K562 (cell line): ENCODE measurements around the gene SEH1L. TPM values are rescaled to one million over a fixed set of nuclear protein-coding genes. Genes with fewer than 3 reads are reported as not detected.

Experiments
- CC2D1A ChIP-seq: fragments of 450-650 bp; IDR thresholded peaks from 2 replicates; pipeline ENCODE4 v1.6.1; 2017; ENCODE audit warnings: mild to moderate bottlenecking
- GATA2 ChIP-seq: sonication (generic); formaldehyde crosslinking; IDR thresholded peaks from 2 replicates; pipeline ENCODE4 v1.4.0; 2020; ENCODE audit warnings: mild to moderate bottlenecking, missing genetic modification reagents
- JUND ChIP-seq, 2 experiments: IDR thresholded peaks; 2 replicates in 1 of 2; 3 replicates in 1 of 2; pipeline ENCODE4 v1.6.1; 2011; ENCODE audit warnings: borderline replicate concordance in 2 of 2, low read depth in 2 of 2, low read length in 2 of 2, improper control_type of control experiment in 1 of 2, missing biosample characterization in 1 of 2, missing genetic modification characterization in 1 of 2, missing genetic modification reagents in 1 of 2
- MAZ ChIP-seq, 2 experiments: fragments of 450-650 bp in 1 of 2; sonication (generic) in 1 of 2; formaldehyde crosslinking; IDR thresholded peaks in 1 of 2; conservative IDR thresholded peaks in 1 of 2; 2 replicates each; pipeline versions ENCODE4 v1.4.0 to v1.5.0; 2020; ENCODE audit warnings: mild to moderate bottlenecking in 1 of 2, missing genetic modification reagents in 1 of 2
- MTA1 ChIP-seq: fragments of 450-650 bp; IDR thresholded peaks from 2 replicates; pipeline ENCODE4 v1.6.1; 2017; ENCODE audit warnings: borderline replicate concordance
- NFATC3 ChIP-seq: fragments of 450-650 bp; IDR thresholded peaks from 2 replicates; pipeline ENCODE4 v1.6.1; 2017; ENCODE audit warnings: mild to moderate bottlenecking
- REST ChIP-seq, 2 experiments: fragments of 450-650 bp; formaldehyde crosslinking in 1 of 2; IDR thresholded peaks; 2 replicates each; pipeline versions ENCODE4 v1.4.0 to v1.6.1; 2014 to 2020; ENCODE audit warnings: mild to moderate bottlenecking in 2 of 2, borderline replicate concordance in 1 of 2, low read depth in 1 of 2
- TARDBP ChIP-seq: fragments of 450-650 bp; IDR thresholded peaks from 2 replicates; pipeline ENCODE4 v1.6.1; 2016
- TEAD2 ChIP-seq: fragments of 450-650 bp; IDR thresholded peaks from 2 replicates; pipeline ENCODE4 v1.6.1; 2016; ENCODE audit warnings: missing genetic modification characterization, control low read depth, missing compliant biosample characterization
- polyA plus RNA-seq, 8 experiments: library from polyadenylated mRNA; depleted of rRNA in 4 of 8; stranded (reverse) in 5 of 8; unstranded in 3 of 8; fragments of >200 nt; fragmentation: Nextera tagmentation in 2 of 8; fragmentation: Illumina TruSeq in 1 of 8; extraction: Ambion mirVana in 2 of 8; extraction: Trizol in 1 of 8; gene quantifications; 2 replicates each; pipeline versions ENCODE4 v1.2.1 to v1.2.3, GENCODE V29; 2011 to 2014; ENCODE audit warnings: inconsistent platforms in 1 of 8, missing spikeins in 1 of 8
- total RNA-seq, 7 experiments: library from RNA; depleted of rRNA in 6 of 7; stranded (reverse); fragments of >200 nt in 6 of 7; fragmentation: Illumina TruSeq in 2 of 7; extraction: Trizol in 2 of 7; gene quantifications; 2 replicates each; pipeline versions ENCODE4 v1.2.1 to v1.2.3, GENCODE V29; 2011 to 2021; ENCODE audit warnings: low replicate concordance in 1 of 7
- TF ChIP-seq, protein P1 (sequence below): fragments of 450-650 bp; formaldehyde crosslinking; IDR thresholded peaks from 2 replicates; pipeline ENCODE4 v1.4.0; 2020; ENCODE audit warnings: mild to moderate bottlenecking, moderate library complexity

SEH1L gene
- total and polyA plus RNA-seq, 9 of the 15 experiments (the other 6 are each of a cell fraction or from before 2014, with no cell fraction given), result 62.2 to 180 (median 108) TPM

DNA sequence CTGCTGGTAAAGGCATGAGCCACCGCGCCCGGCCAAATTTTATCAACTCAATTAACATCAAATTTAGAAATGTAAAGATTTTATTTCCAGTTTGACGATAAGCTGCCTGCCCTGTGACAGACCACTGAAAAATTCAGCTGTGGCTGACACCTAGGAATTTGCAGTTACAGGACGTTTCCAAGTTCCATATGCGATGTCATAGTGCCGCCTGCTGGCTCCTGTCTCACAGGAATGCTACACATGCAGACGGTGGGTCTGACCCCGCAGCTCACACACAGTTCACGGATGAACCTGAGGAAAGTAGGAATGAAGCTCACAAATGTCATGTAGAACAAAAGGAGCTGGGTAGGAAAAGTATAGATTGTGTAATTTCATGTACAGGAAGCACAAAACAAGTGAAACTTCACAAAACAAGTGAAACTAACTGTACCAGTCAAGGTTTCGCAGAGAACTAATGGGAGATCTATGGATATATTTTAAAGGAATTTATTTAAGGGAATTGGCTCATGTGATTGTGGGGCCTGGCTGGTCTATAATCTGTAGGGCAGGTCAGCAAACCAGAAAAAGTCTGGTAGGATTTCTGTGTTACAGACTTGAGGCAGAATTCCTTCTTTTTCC lies 13.2 kb upstream of the SEH1L start (continued):
- peak; percentile 78; the same call in 1 of the 2 replicates for TF ChIP-seq TEAD2 (tag)
- peak; percentile 95 for TF ChIP-seq REST (IDR thresholded peaks at IDR 0.05; ENCODE audit: borderline replicate concordance)
- no peak for TF ChIP-seq REST (CRISPR knock-in tag; IDR thresholded peaks at IDR 0.05; ENCODE audit: low read depth)
- TF ChIP-seq NFATC3, result peak; percentile 49; the same call in 1 of the 2 replicates
- no peak for TF ChIP-seq GATA2 (CRISPR knock-in tag)
- TF ChIP-seq CC2D1A, result peak; percentile 84
- TF ChIP-seq TARDBP, result no peak
- TF ChIP-seq, protein P1, sequence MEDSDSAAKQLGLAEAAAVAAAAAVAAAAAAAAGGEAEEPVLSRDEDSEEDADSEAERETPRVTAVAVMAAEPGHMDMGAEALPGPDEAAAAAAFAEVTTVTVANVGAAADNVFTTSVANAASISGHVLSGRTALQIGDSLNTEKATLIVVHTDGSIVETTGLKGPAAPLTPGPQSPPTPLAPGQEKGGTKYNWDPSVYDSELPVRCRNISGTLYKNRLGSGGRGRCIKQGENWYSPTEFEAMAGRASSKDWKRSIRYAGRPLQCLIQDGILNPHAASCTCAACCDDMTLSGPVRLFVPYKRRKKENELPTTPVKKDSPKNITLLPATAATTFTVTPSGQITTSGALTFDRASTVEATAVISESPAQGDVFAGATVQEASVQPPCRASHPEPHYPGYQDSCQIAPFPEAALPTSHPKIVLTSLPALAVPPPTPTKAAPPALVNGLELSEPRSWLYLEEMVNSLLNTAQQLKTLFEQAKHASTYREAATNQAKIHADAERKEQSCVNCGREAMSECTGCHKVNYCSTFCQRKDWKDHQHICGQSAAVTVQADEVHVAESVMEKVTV, result peak; percentile 96
- 0 out of 4 replicates have a peak, but pooled peaks of 1 of the 2 experiments have one; percentile 15 for TF ChIP-seq MAZ (CRISPR knock-in tag; conservative IDR thresholded peaks at IDR 0.05 in 1 of 2, IDR thresholded peaks at IDR 0.05 in 1 of 2)
- 0 out of 2 replicates have a peak, but pooled peaks have one; percentile 41 for TF ChIP-seq MTA1
- peak; percentile 25; the same call in 1 of the 2 replicates for TF ChIP-seq JUND (IDR thresholded peaks at IDR 0.05; ENCODE audit: borderline replicate concordance, low read depth, low read length)
- TF ChIP-seq JUND (tag; IDR thresholded peaks at IDR 0.05; ENCODE audit: borderline replicate concordance, low read depth, low read length), result no peak; the same call in 2 of the 3 replicates
